ENCODE data around the gene WNK1. TPM values are rescaled to one million over a fixed set of nuclear protein-coding genes. Genes with fewer than 3 reads are reported as not detected.

Gene WNK1
- total and polyA plus RNA-seq, 2 of the 8 experiments (the other 6 are each of a cell fraction or from before 2014, with no cell fraction given) = 88.2 to 157 TPM

DNA sequence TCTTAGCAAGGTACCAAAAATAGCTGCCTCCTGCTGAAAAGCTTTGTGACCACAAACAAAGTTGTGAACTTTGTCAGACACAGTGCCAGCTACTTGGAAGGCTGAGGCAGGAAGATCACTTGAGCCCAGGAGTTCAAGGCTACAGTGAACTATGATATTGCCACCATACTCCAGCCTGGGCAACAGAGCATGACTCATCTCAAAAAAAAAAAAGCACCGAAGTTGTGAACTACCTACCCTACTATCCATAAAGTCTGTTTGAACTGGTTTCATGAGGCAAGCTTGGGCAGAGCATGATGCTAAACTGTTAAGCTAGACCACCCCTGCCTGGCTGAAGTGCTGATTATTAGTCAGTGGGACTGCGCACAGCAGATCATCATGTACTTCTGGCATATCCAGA is 121.6 kb downstream of the WNK1 start (continued):
- TF ChIP-seq, protein P1, sequence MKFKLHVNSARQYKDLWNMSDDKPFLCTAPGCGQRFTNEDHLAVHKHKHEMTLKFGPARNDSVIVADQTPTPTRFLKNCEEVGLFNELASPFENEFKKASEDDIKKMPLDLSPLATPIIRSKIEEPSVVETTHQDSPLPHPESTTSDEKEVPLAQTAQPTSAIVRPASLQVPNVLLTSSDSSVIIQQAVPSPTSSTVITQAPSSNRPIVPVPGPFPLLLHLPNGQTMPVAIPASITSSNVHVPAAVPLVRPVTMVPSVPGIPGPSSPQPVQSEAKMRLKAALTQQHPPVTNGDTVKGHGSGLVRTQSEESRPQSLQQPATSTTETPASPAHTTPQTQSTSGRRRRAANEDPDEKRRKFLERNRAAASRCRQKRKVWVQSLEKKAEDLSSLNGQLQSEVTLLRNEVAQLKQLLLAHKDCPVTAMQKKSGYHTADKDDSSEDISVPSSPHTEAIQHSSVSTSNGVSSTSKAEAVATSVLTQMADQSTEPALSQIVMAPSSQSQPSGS (IDR thresholded peaks at IDR 0.05; ENCODE audit: low read length) = no peak
- no peak for TF ChIP-seq RBBP5 (IDR thresholded peaks at IDR 0.05; ENCODE audit: borderline replicate concordance, low read depth, low read length)
- no peak for TF ChIP-seq SIRT6 (IDR thresholded peaks at IDR 0.05; ENCODE audit: low read length)

Data from H1 (cell line).